GM12878 (cell line): ENCODE results near the gene TRABD2B. TPM values are rescaled to one million over a fixed set of nuclear protein-coding genes. Genes with fewer than 3 reads are reported as not detected.

Experiments
- ATAC-seq: fragments of 200-7000 bp; cut with Tn5 transposase; 3 replicates; pipeline ENCODE4 v1.9.1; 2020; ENCODE audit warnings: mild to moderate bottlenecking, moderate library complexity
- BruUV-seq: library from RNA; stranded (reverse); fragments of 400-500 nt; replicated peaks from 2 replicates; lab custom pipeline; 2021; lab: Mats Ljungman, UMichigan
- CTCF ChIA-PET: fragments of 300-600 bp; sonication (Branson Sonifier 250); formaldehyde crosslinking; extraction: SDS; loops from one replicate; lab custom pipeline; 2021; ENCODE audit warnings: inconsistent platforms; lab: Yijun Ruan, JAX
- POLR2A ChIA-PET: fragments of 350-600 bp; formaldehyde crosslinking; extraction: SDS; loops from one replicate; lab custom pipeline; 2021; ENCODE audit warnings: inconsistent platforms; lab: Charles Lee
- RAD21 ChIA-PET: fragments of 300-600 bp; sonication (Branson Sonifier 250); formaldehyde crosslinking; loops from one replicate; lab custom pipeline; 2023; ENCODE audit warnings: antibody characterized with exemption; ENCODE audit not compliant: unreplicated experiment; lab: Charles Lee
- SMC1A ChIA-PET: fragments of 300-600 bp; sonication (Branson Sonifier 250); formaldehyde crosslinking; loops from one replicate; lab custom pipeline; 2023; ENCODE audit not compliant: unreplicated experiment, uncharacterized antibody; lab: Charles Lee
- DNase-seq: peaks from one replicate; pipeline ENCODE4 v3.0.0-alpha.2; 2011; ENCODE audit warnings: low read depth, low spot score
- FAIRE-seq: peaks from 3 replicates; lab custom pipeline; 2011; peaks lifted over from hg19 to GRCh38; lab: Jason Lieb, UNC
- H2AFZ ChIP-seq: 2 replicates; pipeline ENCODE4 v1.6.0; 2011; ENCODE audit warnings: low read depth, low read length, control low read depth; ENCODE audit not compliant: control insufficient read depth
- H3K27ac ChIP-seq: 2 replicates; pipeline ENCODE4 v1.5.1; 2011; ENCODE audit warnings: control low read depth; ENCODE audit not compliant: control insufficient read depth, insufficient read depth
- H3K27me3 ChIP-seq, 2 experiments: replicated peaks in 1 of 2; 2 replicates each; pipeline versions ENCODE4 v1.6.0 to v1.6.1; 2011; ENCODE audit warnings: low read length in 1 of 2; ENCODE audit not compliant: control insufficient read depth in 2 of 2, insufficient read depth in 2 of 2
- H3K36me3 ChIP-seq, 2 experiments: 2 replicates each; pipeline ENCODE4 v1.5.1; 2011; ENCODE audit warnings: low read length in 1 of 2; ENCODE audit not compliant: control insufficient read depth in 2 of 2, insufficient read depth in 2 of 2
- H3K4me1 ChIP-seq: 2 replicates; pipeline ENCODE4 v1.6.1; 2011; ENCODE audit warnings: mild to moderate bottlenecking, low read length, moderate library complexity, mixed read lengths; ENCODE audit not compliant: control insufficient read depth, insufficient read depth
- H3K4me2 ChIP-seq: 2 replicates; pipeline ENCODE4 v1.6.0; 2011; ENCODE audit warnings: control low read depth; ENCODE audit not compliant: control insufficient read depth, insufficient read depth
- H3K4me3 ChIP-seq: fragments of 200-600 bp; sonication (generic); 2 replicates; pipeline ENCODE4 v1.5.1; 2016
- H3K79me2 ChIP-seq: 2 replicates; pipeline ENCODE4 v1.6.0; 2011; ENCODE audit warnings: low read length; ENCODE audit not compliant: control insufficient read depth, insufficient read depth
- H3K9ac ChIP-seq: 2 replicates; pipeline ENCODE4 v1.8.0; 2011; ENCODE audit warnings: low read length, control low read depth, mixed read lengths; ENCODE audit not compliant: control insufficient read depth, insufficient read depth
- H3K9me3 ChIP-seq: replicated peaks from 3 replicates; pipeline ENCODE4 v1.5.1; 2011; ENCODE audit warnings: mild to moderate bottlenecking, low read length; ENCODE audit not compliant: control insufficient read depth, insufficient read depth
- H4K20me1 ChIP-seq: 2 replicates; pipeline ENCODE4 v1.6.0; 2011; ENCODE audit not compliant: control insufficient read depth, insufficient read depth
- BCL11A ChIP-seq: IDR thresholded peaks from 2 replicates; pipeline ENCODE4 v1.6.1; 2011; ENCODE audit warnings: low read depth, low read length
- BRCA1 ChIP-seq: IDR thresholded peaks from 2 replicates; pipeline ENCODE4 v1.6.1; 2011; ENCODE audit warnings: low read depth, low read length, improper control_type of control experiment
- EED ChIP-seq: sonication (generic); IDR thresholded peaks from 2 replicates; pipeline ENCODE4 v1.6.1; 2016; ENCODE audit warnings: antibody characterized with exemption, low read depth
- FOS ChIP-seq: IDR thresholded peaks from 3 replicates; pipeline ENCODE4 v1.6.1; 2011; ENCODE audit warnings: borderline replicate concordance; ENCODE audit not compliant: insufficient read length; ENCODE audit errors: extremely low read depth
- FOXM1 ChIP-seq: IDR thresholded peaks from 2 replicates; pipeline ENCODE4 v1.6.1; 2012; ENCODE audit warnings: low read depth, mild to moderate bottlenecking, inconsistent platforms, low read length, moderate library complexity
- GATAD2B ChIP-seq: fragments of 450-650 bp; conservative IDR thresholded peaks from 2 replicates; pipeline ENCODE4 v1.6.1; 2017; ENCODE audit warnings: low read depth, mild to moderate bottlenecking, moderate library complexity
- IKZF2 ChIP-seq, 2 experiments: fragments of 450-650 bp; IDR thresholded peaks; 2 replicates each; pipeline ENCODE4 v1.6.1; 2017; ENCODE audit warnings: mild to moderate bottlenecking in 2 of 2, moderate library complexity in 2 of 2
- JUND ChIP-seq: IDR thresholded peaks from 2 replicates; pipeline ENCODE4 v1.6.1; 2012; ENCODE audit warnings: low read depth, mild to moderate bottlenecking, low read length, improper control_type of control experiment, moderate library complexity
- MEF2A ChIP-seq: IDR thresholded peaks from 2 replicates; pipeline ENCODE4 v1.6.1; 2011; ENCODE audit warnings: low read depth, mild to moderate bottlenecking, low read length, moderate library complexity; ENCODE audit not compliant: insufficient read depth
- MYC ChIP-seq: IDR thresholded peaks from 2 replicates; pipeline ENCODE4 v1.6.1; 2011; ENCODE audit warnings: mild to moderate bottlenecking, low read length, moderate library complexity, inconsistent platforms; ENCODE audit not compliant: insufficient read depth, insufficient replicate concordance, insufficient read length, severe bottlenecking
- NBN ChIP-seq: fragments of 450-650 bp; IDR thresholded peaks from 2 replicates; pipeline ENCODE4 v1.6.1; 2016
- NRF1 ChIP-seq: conservative IDR thresholded peaks from 2 replicates; pipeline ENCODE4 v1.6.1; 2011; ENCODE audit warnings: mild to moderate bottlenecking, low read depth, low read length, improper control_type of control experiment
- RBBP5 ChIP-seq: fragments of 200-600 bp; sonication (generic); conservative IDR thresholded peaks from 2 replicates; pipeline ENCODE4 v1.6.1; 2016
- TCF12 ChIP-seq: IDR thresholded peaks from 2 replicates; pipeline ENCODE4 v1.6.1; 2011; ENCODE audit warnings: low read depth, mild to moderate bottlenecking, low read length
- WRNIP1 ChIP-seq: IDR thresholded peaks from 2 replicates; pipeline ENCODE4 v1.6.1; 2011; ENCODE audit warnings: low read depth, low read length, improper control_type of control experiment, borderline replicate concordance
- ZBTB40 ChIP-seq: fragments of 450-650 bp; IDR thresholded peaks from 2 replicates; pipeline ENCODE4 v1.6.1; 2016; ENCODE audit warnings: mild to moderate bottlenecking, moderate library complexity, borderline replicate concordance
- ZNF217 ChIP-seq: fragments of 450-650 bp; IDR thresholded peaks from 2 replicates; pipeline ENCODE4 v1.6.1; 2017; ENCODE audit warnings: antibody characterized with exemption, mild to moderate bottlenecking
- WGBS: methylation state at CpG from one replicate; pipeline ENCODE4 v1.1.6; 2016; ENCODE audit warnings: low lambda C conversion rate; ENCODE audit not compliant: insufficient replicate concordance, insufficient coverage; ENCODE audit errors: missing lambda C conversion rate; 5-methylcytosine and 5-hydroxymethylcytosine counted together
- in situ Hi-C: fragments of 300-500 bp; cut with MboI; formaldehyde crosslinking; loops from 9 replicates; pipeline ENCODE4 v1.14.3; 2018; ENCODE audit warnings: mixed read lengths
- intact Hi-C: fragments of 100-400 bp; cut with micrococcal nuclease; formaldehyde crosslinking; loops from one replicate; pipeline ENCODE4 v1.14.2; 2022; ENCODE audit not compliant: unreplicated experiment
- polyA plus RNA-seq, 11 experiments: library from polyadenylated mRNA; depleted of rRNA in 4 of 11; unstranded in 6 of 11; stranded (reverse) in 5 of 11; fragments of >200 nt; fragmentation: Nextera tagmentation in 4 of 11; fragmentation: Illumina TruSeq in 1 of 11; extraction: Ambion mirVana in 4 of 11; extraction: Trizol in 1 of 11; gene quantifications; 1 replicate in 1 of 11; 2 replicates in 10 of 11; pipeline versions ENCODE4 v1.2.1 to v1.2.3, GENCODE V29; 2011 to 2016; ENCODE audit warnings: inconsistent platforms in 2 of 11, missing spikeins in 2 of 11, low read depth in 1 of 11
- total RNA-seq, 4 experiments: library from RNA; depleted of rRNA in 3 of 4; stranded (reverse); fragments of >200 nt in 3 of 4; fragmentation: Illumina TruSeq in 1 of 4; extraction: Trizol in 1 of 4; gene quantifications; 2 replicates each; pipeline versions ENCODE4 v1.2.1 to v1.2.3, GENCODE V29; 2013 to 2021
- TF ChIP-seq, protein P1 (sequence below): fragments of 450-650 bp; conservative IDR thresholded peaks from 2 replicates; pipeline ENCODE4 v1.6.1; 2017; ENCODE audit warnings: mild to moderate bottlenecking, moderate library complexity

Gene TRABD2B
- total and polyA plus RNA-seq, 10 of the 15 experiments (the other 5 are each of a cell fraction or from before 2014, with no cell fraction given): not detected

GRCh38 chr1:47895279-47896125 is 101.7 kb downstream of the TRABD2B start:
- no peaks in the 10 kb centered on the region for H3K9me3 ChIP-seq
- BruUV-seq: no TSS peak
- ChIA-PET RAD21 (no interaction called here), CTCF (no interaction called here), POLR2A (no interaction called here), SMC1A (no interaction called here)
- no peak overlapping the region for H3K27ac ChIP-seq
- H3K79me2 ChIP-seq: no peaks in the 10 kb centered on the region
- in situ Hi-C loops (no loop called here), intact Hi-C loops (no loop called here)
- DNase-seq: no peak
- ATAC-seq: no peak
- H4K20me1 ChIP-seq: no peaks in the 10 kb centered on the region; the same call in 1 of the 2 replicates
- no peak overlapping the region for H3K9ac ChIP-seq
- H3K27me3 ChIP-seq: peaks cover 0 to 5% of the 10 kb centered on the region in 2 experiments; a peak in 2 of 4 replicates
- H3K36me3 ChIP-seq: no peaks in the 10 kb centered on the region
- no peak overlapping the region for H3K4me3 ChIP-seq
- H2AFZ ChIP-seq: no peak overlapping the region
- no peaks in the 10 kb centered on the region for H3K4me1 ChIP-seq
- no peak overlapping the region for H3K4me2 ChIP-seq
- FAIRE-seq: no peak
- TF ChIP-seq FOS: no peak
- TF ChIP-seq NRF1: no peak
- TF ChIP-seq, protein P1, sequence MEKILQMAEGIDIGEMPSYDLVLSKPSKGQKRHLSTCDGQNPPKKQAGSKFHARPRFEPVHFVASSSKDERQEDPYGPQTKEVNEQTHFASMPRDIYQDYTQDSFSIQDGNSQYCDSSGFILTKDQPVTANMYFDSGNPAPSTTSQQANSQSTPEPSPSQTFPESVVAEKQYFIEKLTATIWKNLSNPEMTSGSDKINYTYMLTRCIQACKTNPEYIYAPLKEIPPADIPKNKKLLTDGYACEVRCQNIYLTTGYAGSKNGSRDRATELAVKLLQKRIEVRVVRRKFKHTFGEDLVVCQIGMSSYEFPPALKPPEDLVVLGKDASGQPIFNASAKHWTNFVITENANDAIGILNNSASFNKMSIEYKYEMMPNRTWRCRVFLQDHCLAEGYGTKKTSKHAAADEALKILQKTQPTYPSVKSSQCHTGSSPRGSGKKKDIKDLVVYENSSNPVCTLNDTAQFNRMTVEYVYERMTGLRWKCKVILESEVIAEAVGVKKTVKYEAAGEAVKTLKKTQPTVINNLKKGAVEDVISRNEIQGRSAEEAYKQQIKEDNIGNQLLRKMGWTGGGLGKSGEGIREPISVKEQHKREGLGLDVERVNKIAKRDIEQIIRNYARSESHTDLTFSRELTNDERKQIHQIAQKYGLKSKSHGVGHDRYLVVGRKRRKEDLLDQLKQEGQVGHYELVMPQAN: no peak
- TF ChIP-seq RBBP5: no peak
- TF ChIP-seq NBN: no peak
- no peak for TF ChIP-seq IKZF2 (IDR thresholded peaks at IDR 0.05)
- no peak for TF ChIP-seq WRNIP1
- TF ChIP-seq ZBTB40: no peak
- TF ChIP-seq ZNF217: no peak
- TF ChIP-seq MYC: no peak
- TF ChIP-seq TCF12: no peak
- no peak for TF ChIP-seq BRCA1
- no peak for TF ChIP-seq JUND
- TF ChIP-seq FOXM1: no peak
- TF ChIP-seq GATAD2B: no peak
- TF ChIP-seq MEF2A: no peak
- TF ChIP-seq EED: no peak
- TF ChIP-seq BCL11A: no peak
- TF ChIP-seq, all 136 proteins: peak for 0
- 25% methylated on average over 10 of the region's 10 CpGs for WGBS
